ENCODE data around the gene ADD3. TPM values are rescaled to one million over a fixed set of nuclear protein-coding genes. Genes with fewer than 3 reads are reported as not detected.
"Not testable (repeated sequence)": the region's sequence is repeated elsewhere in the genome, so short reads cannot be mapped to it uniquely, and the experiment has no call there.

Gene ADD3
- total RNA-seq, 4 donors from 2014 or later = 257 to 644 (median 358) TPM

GRCh38 chr10:109981650-109982049, 26.1 kb upstream of the ADD3 start:
- no peaks in the 10 kb centered on the region for H3K9me3 ChIP-seq
- 47 to 50% methylated on average over 2 of the region's 2 CpGs for WGBS, 2 donors
- no peak overlapping the region for H3K4me3 ChIP-seq (replicated peaks in 1 of 3)
- H3K4me1 ChIP-seq = peaks cover 7 to 20% of the 10 kb centered on the region in 2 donors
- TF ChIP-seq, protein P1, sequence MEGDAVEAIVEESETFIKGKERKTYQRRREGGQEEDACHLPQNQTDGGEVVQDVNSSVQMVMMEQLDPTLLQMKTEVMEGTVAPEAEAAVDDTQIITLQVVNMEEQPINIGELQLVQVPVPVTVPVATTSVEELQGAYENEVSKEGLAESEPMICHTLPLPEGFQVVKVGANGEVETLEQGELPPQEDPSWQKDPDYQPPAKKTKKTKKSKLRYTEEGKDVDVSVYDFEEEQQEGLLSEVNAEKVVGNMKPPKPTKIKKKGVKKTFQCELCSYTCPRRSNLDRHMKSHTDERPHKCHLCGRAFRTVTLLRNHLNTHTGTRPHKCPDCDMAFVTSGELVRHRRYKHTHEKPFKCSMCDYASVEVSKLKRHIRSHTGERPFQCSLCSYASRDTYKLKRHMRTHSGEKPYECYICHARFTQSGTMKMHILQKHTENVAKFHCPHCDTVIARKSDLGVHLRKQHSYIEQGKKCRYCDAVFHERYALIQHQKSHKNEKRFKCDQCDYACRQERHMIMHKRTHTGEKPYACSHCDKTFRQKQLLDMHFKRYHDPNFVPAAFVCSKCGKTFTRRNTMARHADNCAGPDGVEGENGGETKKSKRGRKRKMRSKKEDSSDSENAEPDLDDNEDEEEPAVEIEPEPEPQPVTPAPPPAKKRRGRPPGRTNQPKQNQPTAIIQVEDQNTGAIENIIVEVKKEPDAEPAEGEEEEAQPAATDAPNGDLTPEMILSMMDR (IDR thresholded peaks at IDR 0.05) = no peak
- TF ChIP-seq POLR2A (IDR thresholded peaks at IDR 0.05) = no peak
- no peak for DNase-seq
- H3K36me3 ChIP-seq = no peaks in the 10 kb centered on the region
- intact Hi-C loops (cut with DNase I) = no loop called here
- H3K27me3 ChIP-seq = no peaks in the 10 kb centered on the region
- peak overlapping the region in 2 of 3 donors; percentile 2 to 12 for H3K27ac ChIP-seq

DNA sequence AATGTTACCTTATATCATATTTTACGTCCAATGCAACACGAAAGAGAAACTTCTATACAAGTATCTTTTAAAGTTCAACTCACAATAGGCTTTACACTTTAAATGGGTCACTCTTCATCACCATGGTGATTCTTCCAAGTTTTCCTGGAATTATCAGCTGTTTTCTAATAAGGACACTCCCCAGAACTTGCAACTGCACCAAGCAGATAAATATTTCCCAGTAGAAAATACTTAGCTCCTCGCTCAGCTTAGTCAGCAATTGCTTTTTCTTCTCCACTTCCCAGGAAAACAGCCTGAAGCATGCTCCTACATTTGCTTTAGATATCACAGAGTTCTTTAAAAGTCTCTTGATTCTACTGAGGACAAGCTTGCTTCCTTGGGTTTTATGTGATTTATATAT, 25.7 kb upstream of the ADD3 start:
- H3K9me3 ChIP-seq = no peaks in the 10 kb centered on the region
- no peak overlapping the region for H3K4me3 ChIP-seq (replicated peaks in 1 of 3)
- WGBS, 2 donors = 71 to 86% methylated on average over 3 of the region's 3 CpGs
- DNase-seq = no peak
- intact Hi-C loops (cut with DNase I) = no loop called here
- peak overlapping the region in 2 of 3 donors; percentile 2 to 12 for H3K27ac ChIP-seq
- H3K4me1 ChIP-seq = peaks cover 7 to 15% of the 10 kb centered on the region in 2 donors
- TF ChIP-seq, protein P1 (IDR thresholded peaks at IDR 0.05) = no peak
- TF ChIP-seq POLR2A (IDR thresholded peaks at IDR 0.05) = no peak
- no peaks in the 10 kb centered on the region for H3K36me3 ChIP-seq
- H3K27me3 ChIP-seq = no peaks in the 10 kb centered on the region

DNA sequence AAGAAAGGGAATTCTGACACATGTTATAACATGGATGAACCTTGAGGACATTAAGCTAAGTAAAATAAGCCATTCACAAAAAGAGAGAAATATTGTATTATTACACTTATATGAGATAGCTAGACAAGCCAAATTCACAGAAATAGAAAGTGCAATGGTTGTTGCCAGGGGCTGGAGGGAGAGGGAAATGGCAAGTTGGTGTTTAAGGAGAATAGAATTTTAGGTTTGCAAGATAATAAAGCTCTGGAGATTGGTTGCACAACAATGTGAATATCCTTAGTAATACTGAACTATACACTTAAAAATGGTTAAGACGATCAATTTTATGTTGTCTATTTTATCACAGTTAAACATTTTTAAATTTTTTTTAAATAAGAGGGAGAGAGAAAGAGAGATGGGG, 25.0 kb upstream of the ADD3 start:
- TF ChIP-seq, protein P1 (IDR thresholded peaks at IDR 0.05) = no peak
- no peak for TF ChIP-seq POLR2A (IDR thresholded peaks at IDR 0.05)
- Histone ChIP-seq H3K4me3 (replicated peaks in 1 of 3) (no peak overlapping the region), H3K36me3 (no peaks in the 10 kb centered on the region), H3K4me1 (peaks cover 7 to 11% of the 10 kb centered on the region in 2 donors), H3K27me3 (no peaks in the 10 kb centered on the region), H3K27ac (peak overlapping the region in 1 of 3 donors; percentile 12), H3K9me3 (no peaks in the 10 kb centered on the region)
- intact Hi-C loops (cut with DNase I) = no loop called here
- no peak for DNase-seq
- 83% methylated on average over 1 of the region's 1 CpG for WGBS, 2 donors

DNA sequence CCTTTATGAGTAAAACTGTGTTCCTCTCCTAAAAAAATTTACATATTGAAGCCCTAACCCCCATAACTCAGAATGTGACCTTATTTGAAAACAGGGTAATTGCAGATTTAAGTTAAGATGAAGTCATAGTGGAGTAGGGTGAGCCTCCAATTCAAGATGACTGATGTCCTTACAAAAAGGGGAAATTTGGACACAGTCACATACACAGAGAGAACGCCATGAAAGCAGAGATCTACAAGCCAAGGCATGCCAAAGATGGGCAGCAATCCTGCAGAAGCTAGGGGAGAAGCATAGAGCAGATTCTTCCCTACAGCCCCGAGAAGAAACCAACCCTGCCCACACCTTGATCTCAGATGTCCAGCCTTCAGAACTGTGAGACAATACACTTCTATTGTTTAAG, 23.8 kb upstream of the ADD3 start:
- Histone ChIP-seq H3K36me3 (no peaks in the 10 kb centered on the region), H3K27me3 (no peaks in the 10 kb centered on the region), H3K4me1 (peaks cover 7 to 11% of the 10 kb centered on the region in 2 donors), H3K9me3 (no peaks in the 10 kb centered on the region), H3K27ac (no peak overlapping the region), H3K4me3 (replicated peaks in 1 of 3) (no peak overlapping the region)
- WGBS, 2 donors = 90 to 92% methylated on average over 2 of the region's 2 CpGs
- TF ChIP-seq POLR2A (IDR thresholded peaks at IDR 0.05) = no peak
- TF ChIP-seq, protein P1 (IDR thresholded peaks at IDR 0.05) = no peak
- intact Hi-C loops (cut with DNase I) = no loop called here
- no peak for DNase-seq

DNA sequence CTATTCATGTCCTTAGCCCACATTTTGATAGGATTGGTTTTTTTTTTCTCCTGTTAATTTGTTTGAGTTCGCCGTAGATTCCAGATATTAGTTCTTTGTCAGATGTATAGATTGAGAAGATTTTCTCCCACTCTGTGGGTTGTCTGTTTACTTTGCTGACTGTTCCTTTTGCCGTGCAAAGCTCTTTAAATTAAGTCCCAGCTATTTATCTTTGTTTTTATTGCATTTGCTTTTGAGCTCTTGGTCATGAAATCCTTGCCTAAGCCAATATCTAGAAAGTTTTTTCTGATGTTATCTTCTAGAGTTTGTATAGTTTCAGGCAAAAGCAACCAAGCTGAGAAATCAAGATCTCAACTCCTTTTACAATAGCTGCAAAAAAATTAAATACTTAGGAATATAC, 22.0 kb upstream of the ADD3 start:
- H3K9me3 ChIP-seq; DNase-seq; H3K27me3 ChIP-seq; H3K27ac ChIP-seq; intact Hi-C loops (cut with DNase I); H3K4me3 ChIP-seq (replicated peaks in 1 of 3); H3K36me3 ChIP-seq: not testable (repeated sequence)
- H3K4me1 ChIP-seq = peaks cover 7 to 11% of the 10 kb centered on the region in 2 donors
- WGBS, 2 donors = 70 to 86% methylated on average over 3 of the region's 3 CpGs
